Common myeloid progenitor, CD34-positive (primary cell): ENCODE results near the gene ACSM5. TPM values are rescaled to one million over a fixed set of nuclear protein-coding genes. Genes with fewer than 3 reads are reported as not detected.

Experiments
- CTCF ChIA-PET: fragments of 350-600 bp; sonication (Branson Sonifier 250); formaldehyde crosslinking; loops from one replicate; lab custom pipeline; 2021; ENCODE audit warnings: antibody characterized with exemption; lab: Charles Lee
- POLR2A ChIA-PET: fragments of 350-600 bp; sonication (Branson Sonifier 250); formaldehyde crosslinking; loops from one replicate; lab custom pipeline; 2021; ENCODE audit warnings: antibody characterized with exemption; lab: Charles Lee
- DNase-seq, 3 donors: peaks; one replicate each; pipeline versions ENCODE4 v3.0.0 to v3.0.0-alpha.2; 2013
- H3K27ac ChIP-seq, 2 experiments: 1 replicate in 1 of 2; 2 replicates in 1 of 2; pipeline ENCODE4 v1.7.0; 2013; ENCODE audit warnings: inconsistent platforms in 2 of 2, low read length in 2 of 2, mild to moderate bottlenecking in 2 of 2, low read depth in 1 of 2, moderate library complexity in 1 of 2; ENCODE audit not compliant: severe bottlenecking in 2 of 2, insufficient read depth in 1 of 2, poor library complexity in 1 of 2
- H3K27me3 ChIP-seq, 5 experiments: replicated peaks in 2 of 5; 1 replicate in 3 of 5; 2 replicates in 2 of 5; pipeline versions ENCODE4 v1.6.1 to v1.7.0; 2013; ENCODE audit warnings: low read length in 4 of 5, mild to moderate bottlenecking in 2 of 5, moderate library complexity in 2 of 5, inconsistent platforms in 1 of 5; ENCODE audit not compliant: insufficient read depth in 5 of 5, control insufficient read depth in 4 of 5
- H3K36me3 ChIP-seq, 4 experiments: 1 replicate in 2 of 4; 2 replicates in 2 of 4; pipeline versions ENCODE4 v1.6.1 to v1.7.0; 2013; ENCODE audit warnings: low read length in 3 of 4, control low read depth in 1 of 4, mild to moderate bottlenecking in 1 of 4; ENCODE audit not compliant: control insufficient read depth in 4 of 4, insufficient read depth in 4 of 4
- H3K4me1 ChIP-seq, 4 experiments: 1 replicate in 3 of 4; 2 replicates in 1 of 4; pipeline versions ENCODE4 v1.6.1 to v1.7.1; 2013; ENCODE audit warnings: low read length in 3 of 4, mild to moderate bottlenecking in 3 of 4, control low read depth in 1 of 4, inconsistent platforms in 1 of 4, moderate library complexity in 1 of 4; ENCODE audit not compliant: control insufficient read depth in 4 of 4, insufficient read depth in 4 of 4; ENCODE audit errors: control extremely low read depth in 1 of 4
- H3K4me3 ChIP-seq, 7 experiments: 1 replicate in 4 of 7; 2 replicates in 3 of 7; pipeline versions ENCODE4 v1.5.1 to v1.7.0; 2013; ENCODE audit warnings: mild to moderate bottlenecking in 7 of 7, low read length in 6 of 7, moderate library complexity in 6 of 7, inconsistent platforms in 2 of 7, low read depth in 2 of 7, control low read depth in 1 of 7; ENCODE audit not compliant: insufficient read depth in 4 of 7, control insufficient read depth in 1 of 7; ENCODE audit errors: extremely low read depth in 1 of 7
- H3K9me3 ChIP-seq, 5 experiments: 1 replicate in 4 of 5; 2 replicates in 1 of 5; pipeline versions ENCODE4 v1.6.1 to v1.7.1; 2013; ENCODE audit warnings: low read length in 4 of 5, mild to moderate bottlenecking in 2 of 5, inconsistent platforms in 1 of 5, low read depth in 1 of 5, moderate library complexity in 1 of 5; ENCODE audit not compliant: control insufficient read depth in 4 of 5, insufficient read depth in 2 of 5; ENCODE audit errors: control extremely low read depth in 1 of 5
- WGBS: methylation state at CpG from one replicate; pipeline ENCODE4 v1.1.5; 2013; ENCODE audit not compliant: insufficient coverage; 5-methylcytosine and 5-hydroxymethylcytosine counted together
- polyA plus RNA-seq: library from polyadenylated mRNA; unstranded; fragments of 120-200 nt; gene quantifications from one replicate; pipeline ENCODE4 v1.2.1, GENCODE V29; 2013

ACSM5 gene, protein sequence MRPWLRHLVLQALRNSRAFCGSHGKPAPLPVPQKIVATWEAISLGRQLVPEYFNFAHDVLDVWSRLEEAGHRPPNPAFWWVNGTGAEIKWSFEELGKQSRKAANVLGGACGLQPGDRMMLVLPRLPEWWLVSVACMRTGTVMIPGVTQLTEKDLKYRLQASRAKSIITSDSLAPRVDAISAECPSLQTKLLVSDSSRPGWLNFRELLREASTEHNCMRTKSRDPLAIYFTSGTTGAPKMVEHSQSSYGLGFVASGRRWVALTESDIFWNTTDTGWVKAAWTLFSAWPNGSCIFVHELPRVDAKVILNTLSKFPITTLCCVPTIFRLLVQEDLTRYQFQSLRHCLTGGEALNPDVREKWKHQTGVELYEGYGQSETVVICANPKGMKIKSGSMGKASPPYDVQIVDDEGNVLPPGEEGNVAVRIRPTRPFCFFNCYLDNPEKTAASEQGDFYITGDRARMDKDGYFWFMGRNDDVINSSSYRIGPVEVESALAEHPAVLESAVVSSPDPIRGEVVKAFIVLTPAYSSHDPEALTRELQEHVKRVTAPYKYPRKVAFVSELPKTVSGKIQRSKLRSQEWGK
- polyA plus RNA-seq: not detected

GRCh38 chr16:20409398-20410120 lies at the start of gene ACSM5:
Gene ACSM5 (plus strand): TSS chr16:20409534. CDS start chr16:20411485, 1,951 bp downstream.
- WGBS: 100% methylated on average over 2 of the region's 6 CpGs
- H3K36me3 ChIP-seq: no peaks in the 10 kb centered on the region
- peaks cover 0 to 3% (median 0%) of the 10 kb centered on the region in 5 experiments for H3K9me3 ChIP-seq
- CTCF ChIA-PET: no interaction called here
- no peaks in the 10 kb centered on the region for H3K27me3 ChIP-seq
- no peak within 1 kb of the TSS for H3K4me3 ChIP-seq
- DNase-seq: no peak
- no peak within 1 kb of the TSS for H3K27ac ChIP-seq
- POLR2A ChIA-PET: no interaction called here
- H3K4me1 ChIP-seq: no peaks in the 10 kb centered on the region

DNA sequence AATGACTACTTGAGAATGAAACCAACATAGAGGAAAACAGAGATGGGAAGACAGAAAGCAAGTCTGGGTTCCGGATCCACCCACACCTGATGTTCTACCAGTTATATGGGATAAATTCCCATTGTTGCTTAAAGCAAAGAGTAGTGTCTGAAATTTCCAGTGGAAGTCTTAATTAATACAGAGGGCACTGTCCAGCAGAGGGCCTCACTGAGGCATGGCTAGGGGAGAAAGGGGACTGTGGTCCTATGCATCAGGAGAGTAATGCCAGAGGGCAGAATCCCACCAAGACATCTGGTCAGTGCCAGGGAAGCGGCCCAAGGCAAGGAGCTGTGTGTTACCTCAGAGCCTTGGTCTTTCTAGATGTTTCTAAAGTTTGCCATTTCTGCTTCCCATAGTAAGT lies 49.3 kb upstream of the ACSM5 start:
- POLR2A ChIA-PET: no interaction called here
- WGBS: 40% methylated on average over 1 of the region's 2 CpGs
- no peak overlapping the region for H3K4me3 ChIP-seq
- peaks cover 0 to 2% (median 0%) of the 10 kb centered on the region in 5 experiments for H3K27me3 ChIP-seq
- no peaks in the 10 kb centered on the region for H3K36me3 ChIP-seq
- no peaks in the 10 kb centered on the region for H3K9me3 ChIP-seq
- H3K4me1 ChIP-seq: no peaks in the 10 kb centered on the region
- CTCF ChIA-PET: interaction anchor here (1.2 kb wide), 1 partner anchor 23 kb away, joined by 3 read pairs; no protein-coding TSS in a partner anchor
- DNase-seq: no peak
- no peak overlapping the region for H3K27ac ChIP-seq

DNA sequence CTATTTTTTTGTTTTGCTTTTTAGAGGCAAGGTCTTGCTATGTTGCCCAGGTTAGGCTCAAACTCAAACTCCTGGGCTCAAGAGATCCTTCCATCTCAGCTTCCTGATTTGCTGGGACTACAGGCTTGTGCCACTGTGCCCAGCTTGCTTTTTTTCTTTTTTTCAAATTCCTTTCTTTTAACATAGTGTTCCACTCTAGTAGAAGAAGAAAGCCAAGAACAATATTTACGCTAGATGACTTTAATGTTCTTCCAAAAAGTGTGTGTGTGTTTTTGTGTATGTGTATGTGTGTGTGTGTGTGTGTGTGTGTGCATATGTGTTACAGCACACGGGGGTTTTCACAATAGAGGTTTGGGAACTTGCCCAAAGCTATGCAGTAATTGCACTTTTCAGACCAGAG lies 46.1 kb upstream of the ACSM5 start:
- ChIA-PET CTCF (no interaction called here), POLR2A (interaction anchor here (0.6 to 0.7 kb wide), 2 partner anchors 24 to 1507 kb away, joined by 4 to 9 read pairs; no protein-coding TSS in a partner anchor)
- Histone ChIP-seq H3K4me1 (no peaks in the 10 kb centered on the region), H3K36me3 (no peaks in the 10 kb centered on the region), H3K27me3 (peaks cover 0 to 3% (median 0%) of the 10 kb centered on the region in 5 experiments), H3K4me3 (no peak overlapping the region), H3K9me3 (no peaks in the 10 kb centered on the region), H3K27ac (no peak overlapping the region)
- no CpG with 5 or more reads among the region's 2 CpGs for WGBS
- DNase-seq: no peak

- Histone ChIP-seq H3K36me3 (no peaks in the 10 kb centered on the region), H3K4me3 (no peak overlapping the region), H3K27ac (no peak overlapping the region), H3K27me3 (peaks cover 0 to 3% (median 0%) of the 10 kb centered on the region in 5 experiments), H3K9me3 (no peaks in the 10 kb centered on the region), H3K4me1 (no peaks in the 10 kb centered on the region)
- DNase-seq: no peak
- ChIA-PET CTCF (no interaction called here), POLR2A (interaction anchor here (0.6 kb wide), 1 partner anchor 23 kb away, joined by 4 read pairs; no protein-coding TSS in a partner anchor)
- 100% methylated on average over 2 of the region's 3 CpGs for WGBS
Measured at GRCh38 chr16:20364051-20364450, 45.3 kb upstream of the ACSM5 start.

- DNase-seq: no peak
- Histone ChIP-seq H3K4me1 (no peaks in the 10 kb centered on the region), H3K27me3 (peaks cover 0 to 19% (median 0%) of the 10 kb centered on the region in 5 experiments), H3K4me3 (no peak overlapping the region), H3K27ac (no peak overlapping the region), H3K36me3 (no peaks in the 10 kb centered on the region), H3K9me3 (no peaks in the 10 kb centered on the region)
- CTCF ChIA-PET: no interaction called here
- POLR2A ChIA-PET: no interaction called here
- 94% methylated on average over 8 of the region's 9 CpGs for WGBS
Measured at GRCh38 chr16:20369452-20370054, 39.8 kb upstream of the ACSM5 start.

DNA sequence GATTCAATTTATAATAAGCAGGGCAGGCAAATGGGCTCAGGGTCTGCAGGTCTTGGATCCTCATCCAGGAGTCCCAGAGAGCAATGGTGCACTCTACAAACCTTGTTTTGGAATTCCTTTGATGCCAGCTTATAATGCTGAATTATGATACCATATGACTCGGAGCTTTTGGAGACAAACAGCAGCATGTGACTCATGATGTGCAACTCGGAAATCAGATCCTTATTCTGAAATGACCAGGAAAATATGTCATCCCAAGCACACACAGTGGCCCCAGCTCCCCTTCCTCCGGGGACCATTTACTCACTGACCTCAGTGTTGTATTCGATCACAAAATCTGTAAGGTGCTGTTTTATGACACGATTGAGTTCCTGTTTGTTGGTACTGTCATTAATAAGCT lies 36.6 kb upstream of the ACSM5 start:
- WGBS: 91% methylated on average over 3 of the region's 5 CpGs
- DNase-seq: no peak
- no peaks in the 10 kb centered on the region for H3K9me3 ChIP-seq
- CTCF ChIA-PET: no interaction called here
- H3K36me3 ChIP-seq: no peaks in the 10 kb centered on the region
- H3K27me3 ChIP-seq: peaks cover 0 to 30% (median 3%) of the 10 kb centered on the region in 5 experiments
- POLR2A ChIA-PET: no interaction called here
- no peak overlapping the region for H3K27ac ChIP-seq
- no peaks in the 10 kb centered on the region for H3K4me1 ChIP-seq
- H3K4me3 ChIP-seq: no peak overlapping the region
